Memory B cell (primary cell): Measurements from ENCODE around the gene BTNL9.
"Not testable (repeated sequence)": the region's sequence is repeated elsewhere in the genome, so short reads cannot be mapped to it uniquely, and the experiment has no call there.

ENCODE experiments used
- ATAC-seq: fragments of 150-1000 bp; cut with Tn5 transposase; 2 replicates; pipeline ENCODE4 v1.10.0; 2021; ENCODE audit warnings: low read depth, mild to moderate bottlenecking, moderate library complexity
- DNase-seq, 2 donors: peaks; one replicate each; pipeline ENCODE4 v3.0.0; 2022; ENCODE audit warnings: low spot score in 2 of 2
- H3K27ac Mint-ChIP-seq: one replicate; pipeline ENCODE4 v1.8.0; 2022; ENCODE audit warnings: mild to moderate bottlenecking, moderate library complexity, mixed read lengths
- H3K27me3 Mint-ChIP-seq: one replicate; pipeline ENCODE4 v1.8.0; 2022; ENCODE audit warnings: mixed read lengths
- H3K36me3 Mint-ChIP-seq: one replicate; pipeline ENCODE4 v1.8.0; 2022; ENCODE audit warnings: mild to moderate bottlenecking, mixed read lengths
- H3K4me1 Mint-ChIP-seq: one replicate; pipeline ENCODE4 v1.8.0; 2022; ENCODE audit warnings: mixed read lengths
- H3K4me3 Mint-ChIP-seq: one replicate; pipeline ENCODE4 v1.8.0; 2022; ENCODE audit warnings: mild to moderate bottlenecking, moderate library complexity, mixed read lengths
- H3K9me3 Mint-ChIP-seq: one replicate; pipeline ENCODE4 v1.8.0; 2022; ENCODE audit warnings: mixed read lengths

The BTNL9 gene

GRCh38 chr5:181035991-181036815 lies 3.9 kb upstream of the BTNL9 start:
- DNase-seq = no peak
- no peak overlapping the region for H3K27ac Mint-ChIP-seq
- no peak for ATAC-seq
- no peak overlapping the region for H3K4me3 Mint-ChIP-seq
- peaks cover 12% of the 10 kb centered on the region for H3K27me3 Mint-ChIP-seq
- peaks cover 4% of the 10 kb centered on the region for H3K4me1 Mint-ChIP-seq
- H3K36me3 Mint-ChIP-seq = peaks cover 3% of the 10 kb centered on the region
- peaks cover 6% of the 10 kb centered on the region for H3K9me3 Mint-ChIP-seq

GRCh38 chr5:181036816-181037364 lies 3.2 kb upstream of the BTNL9 start:
- no peak for DNase-seq
- peaks cover 12% of the 10 kb centered on the region for H3K27me3 Mint-ChIP-seq
- no peak overlapping the region for H3K27ac Mint-ChIP-seq
- peaks cover 2% of the 10 kb centered on the region for H3K36me3 Mint-ChIP-seq
- peaks cover 4% of the 10 kb centered on the region for H3K4me1 Mint-ChIP-seq
- H3K4me3 Mint-ChIP-seq = no peak overlapping the region
- peaks cover 3% of the 10 kb centered on the region for H3K9me3 Mint-ChIP-seq
- no peak for ATAC-seq

GRCh38 chr5:181037365-181037861 lies 2.7 kb upstream of the BTNL9 start:
- peaks cover 15% of the 10 kb centered on the region for H3K27me3 Mint-ChIP-seq
- no peak overlapping the region for H3K27ac Mint-ChIP-seq

GRCh38 chr5:181039471-181039870 lies 595 bp upstream of the BTNL9 start:
- H3K27ac Mint-ChIP-seq = no peak overlapping the region
- DNase-seq (no peak), ATAC-seq (no peak)
- no peaks in the 10 kb centered on the region for H3K36me3 Mint-ChIP-seq
- no peaks in the 10 kb centered on the region for H3K9me3 Mint-ChIP-seq
- peaks cover 23% of the 10 kb centered on the region for H3K27me3 Mint-ChIP-seq
- peaks cover 4% of the 10 kb centered on the region for H3K4me1 Mint-ChIP-seq
- H3K4me3 Mint-ChIP-seq = no peak overlapping the region

More at GRCh38 chr5:181037365-181037861, 2.7 kb upstream of the BTNL9 start:
- ATAC-seq (no peak), DNase-seq (no peak)
- H3K4me3 Mint-ChIP-seq = no peak overlapping the region
- H3K9me3 Mint-ChIP-seq = peaks cover 1% of the 10 kb centered on the region
- no peaks in the 10 kb centered on the region for H3K36me3 Mint-ChIP-seq
- peaks cover 4% of the 10 kb centered on the region for H3K4me1 Mint-ChIP-seq

GRCh38 chr5:181040631-181040945 lies 522 bp downstream of the BTNL9 start:
- ATAC-seq = no peak
- Mint-ChIP-seq H3K36me3 (no peaks in the 10 kb centered on the region), H3K4me1 (peaks cover 4% of the 10 kb centered on the region), H3K27me3 (peaks cover 23% of the 10 kb centered on the region), H3K9me3 (no peaks in the 10 kb centered on the region), H3K27ac (no peak overlapping the region), H3K4me3 (no peak overlapping the region)
- no peak for DNase-seq

- Mint-ChIP-seq H3K4me3 (no peak overlapping the region), H3K36me3 (no peaks in the 10 kb centered on the region), H3K27me3 (peaks cover 23% of the 10 kb centered on the region), H3K27ac (no peak overlapping the region), H3K4me1 (peaks cover 4% of the 10 kb centered on the region), H3K9me3 (no peaks in the 10 kb centered on the region)
- ATAC-seq = no peak
- no peak for DNase-seq
Observed at GRCh38 chr5:181041043-181041442, 977 bp downstream of the BTNL9 start.

GRCh38 chr5:181042036-181042713 lies 2.1 kb downstream of the BTNL9 start:
- Mint-ChIP-seq H3K4me1 (peaks cover 4% of the 10 kb centered on the region), H3K9me3 (no peaks in the 10 kb centered on the region), H3K36me3 (no peaks in the 10 kb centered on the region), H3K4me3 (no peak overlapping the region), H3K27ac (no peak overlapping the region), H3K27me3 (peaks cover 22% of the 10 kb centered on the region)
- ATAC-seq (no peak), DNase-seq (no peak)

GRCh38 chr5:181042722-181043121 lies 2.7 kb downstream of the BTNL9 start:
- DNase-seq (no peak), ATAC-seq (no peak)
- Mint-ChIP-seq H3K4me3 (no peak overlapping the region), H3K27me3 (peaks cover 24% of the 10 kb centered on the region), H3K27ac (no peak overlapping the region), H3K36me3 (no peaks in the 10 kb centered on the region), H3K9me3 (no peaks in the 10 kb centered on the region), H3K4me1 (peaks cover 4% of the 10 kb centered on the region)

- H3K4me3 Mint-ChIP-seq = no peak overlapping the region
- H3K9me3 Mint-ChIP-seq = no peaks in the 10 kb centered on the region
- no peak for DNase-seq
- no peaks in the 10 kb centered on the region for H3K36me3 Mint-ChIP-seq
- H3K27ac Mint-ChIP-seq = no peak overlapping the region
- H3K27me3 Mint-ChIP-seq = peaks cover 24% of the 10 kb centered on the region
- peaks cover 1% of the 10 kb centered on the region for H3K4me1 Mint-ChIP-seq
- no peak for ATAC-seq
Observed at GRCh38 chr5:181043285-181044092, 3.4 kb downstream of the BTNL9 start.

GRCh38 chr5:181044093-181044599 lies 4.1 kb downstream of the BTNL9 start:
- Mint-ChIP-seq H3K4me1 (no peaks in the 10 kb centered on the region), H3K4me3 (no peak overlapping the region), H3K9me3 (no peaks in the 10 kb centered on the region), H3K27ac (peak overlapping the region; percentile 0), H3K36me3 (no peaks in the 10 kb centered on the region), H3K27me3 (peaks cover 23% of the 10 kb centered on the region)
- no peak for DNase-seq
- no peak for ATAC-seq

- Mint-ChIP-seq H3K27ac (no peak overlapping the region), H3K4me3 (no peak overlapping the region), H3K4me1 (peaks cover 5% of the 10 kb centered on the region), H3K36me3 (no peaks in the 10 kb centered on the region), H3K27me3 (peaks cover 24% of the 10 kb centered on the region), H3K9me3 (no peaks in the 10 kb centered on the region)
- no peak for ATAC-seq
- no peak for DNase-seq
Observed at GRCh38 chr5:181044662-181045305, 4.7 kb downstream of the BTNL9 start.

- no peaks in the 10 kb centered on the region for H3K9me3 Mint-ChIP-seq
- no peak for DNase-seq
- peak; percentile 32 for ATAC-seq
- H3K27me3 Mint-ChIP-seq = peaks cover 24% of the 10 kb centered on the region
- H3K36me3 Mint-ChIP-seq = no peaks in the 10 kb centered on the region
- H3K27ac Mint-ChIP-seq = no peak overlapping the region
- H3K4me1 Mint-ChIP-seq = peaks cover 5% of the 10 kb centered on the region
- H3K4me3 Mint-ChIP-seq = no peak overlapping the region
Observed at GRCh38 chr5:181045316-181045715, 5.2 kb downstream of the BTNL9 start.

- H3K36me3 Mint-ChIP-seq, ATAC-seq, DNase-seq: not testable (repeated sequence)
Observed at GRCh38 chr5:181045857-181046256, 5.8 kb downstream of the BTNL9 start.

More at GRCh38 chr5:181045857-181046256, 5.8 kb downstream of the BTNL9 start:
- not testable (repeated sequence) for H3K9me3 Mint-ChIP-seq, H3K4me3 Mint-ChIP-seq, H3K4me1 Mint-ChIP-seq, H3K27ac Mint-ChIP-seq
- peaks cover 24% of the 10 kb centered on the region for H3K27me3 Mint-ChIP-seq
